ENCODE measurements around the gene DRD1.
A peak's percentile ranks its signal among the peaks of the same experiment; 100 is the strongest.

Gene DRD1

DNA sequence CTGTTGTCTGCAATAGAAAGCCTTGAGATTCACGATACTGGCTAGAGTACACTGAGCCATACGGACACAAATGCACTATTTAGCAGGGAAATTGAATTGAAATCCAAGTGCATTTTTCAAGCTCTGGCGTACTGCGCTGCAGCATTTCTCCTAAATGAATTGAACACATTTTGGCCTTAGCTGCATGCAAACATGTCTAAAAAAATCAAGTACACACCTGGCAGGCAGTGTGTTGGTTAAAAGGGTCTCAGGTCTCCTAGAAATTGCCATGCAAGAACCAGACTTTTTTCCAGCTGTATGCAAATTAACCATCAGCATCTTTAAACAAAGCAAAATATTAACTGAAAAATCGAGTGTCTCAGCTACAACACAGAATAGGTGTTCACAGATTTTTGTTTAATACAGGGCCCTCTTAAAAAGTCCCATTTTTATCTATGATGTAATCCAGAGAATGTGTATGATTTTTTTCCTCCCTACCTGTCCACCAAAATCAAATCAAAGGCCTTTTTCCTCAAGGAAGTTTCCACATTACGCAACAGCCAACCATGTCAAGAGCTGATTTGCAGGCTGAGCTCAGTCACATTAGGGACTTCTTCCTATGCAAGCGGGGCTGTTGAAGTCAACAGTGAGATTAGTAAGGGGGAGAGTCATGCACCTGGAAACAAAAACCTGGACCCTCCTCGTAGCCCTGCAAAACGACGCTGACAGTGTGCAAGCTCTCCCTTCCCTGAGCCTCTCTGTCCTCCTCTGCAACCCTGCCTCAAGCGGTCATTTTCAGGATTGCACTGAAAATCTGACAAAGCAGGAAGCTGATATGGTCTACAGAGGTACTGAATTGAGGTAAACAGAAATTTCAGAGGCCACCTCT, 20.3 kb upstream of the DRD1 start:
- ATAC-seq = peak; percentile 99
- TF ChIP-seq OSR1 (CRISPR knock-in tag; IDR thresholded peaks at IDR 0.05) = no peak
- TF ChIP-seq SNAI2 (CRISPR knock-in tag; IDR thresholded peaks at IDR 0.05) = no peak
- TF ChIP-seq ARNTL (CRISPR knock-in tag; IDR thresholded peaks at IDR 0.05; ENCODE audit: borderline replicate concordance, low read depth) = no peak
- TF ChIP-seq RARB (CRISPR knock-in tag; IDR thresholded peaks at IDR 0.05) = no peak
- TF ChIP-seq, protein P1, sequence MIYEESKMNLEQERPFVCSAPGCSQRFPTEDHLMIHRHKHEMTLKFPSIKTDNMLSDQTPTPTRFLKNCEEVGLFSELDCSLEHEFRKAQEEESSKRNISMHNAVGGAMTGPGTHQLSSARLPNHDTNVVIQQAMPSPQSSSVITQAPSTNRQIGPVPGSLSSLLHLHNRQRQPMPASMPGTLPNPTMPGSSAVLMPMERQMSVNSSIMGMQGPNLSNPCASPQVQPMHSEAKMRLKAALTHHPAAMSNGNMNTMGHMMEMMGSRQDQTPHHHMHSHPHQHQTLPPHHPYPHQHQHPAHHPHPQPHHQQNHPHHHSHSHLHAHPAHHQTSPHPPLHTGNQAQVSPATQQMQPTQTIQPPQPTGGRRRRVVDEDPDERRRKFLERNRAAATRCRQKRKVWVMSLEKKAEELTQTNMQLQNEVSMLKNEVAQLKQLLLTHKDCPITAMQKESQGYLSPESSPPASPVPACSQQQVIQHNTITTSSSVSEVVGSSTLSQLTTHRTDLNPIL (CRISPR knock-in tag; IDR thresholded peaks at IDR 0.05; ENCODE audit: low read depth) = no peak
- no peak for TF ChIP-seq CSRNP3 (CRISPR knock-in tag; IDR thresholded peaks at IDR 0.05)
- no peak for TF ChIP-seq PATZ1 (CRISPR knock-in tag; IDR thresholded peaks at IDR 0.05; ENCODE audit: borderline replicate concordance)
- no peak for TF ChIP-seq GLIS3 (CRISPR knock-in tag; IDR thresholded peaks at IDR 0.05)
- no peak for TF ChIP-seq TOX (CRISPR knock-in tag; IDR thresholded peaks at IDR 0.05; ENCODE audit: borderline replicate concordance)
- no peak for TF ChIP-seq ZNF8 (CRISPR knock-in tag; IDR thresholded peaks at IDR 0.05)
- no peak for TF ChIP-seq ZNF70 (CRISPR knock-in tag; IDR thresholded peaks at IDR 0.05)
- TF ChIP-seq ISL1 (CRISPR knock-in tag; IDR thresholded peaks at IDR 0.05) = no peak
- no peak for TF ChIP-seq TCF4 (CRISPR knock-in tag; IDR thresholded peaks at IDR 0.05; ENCODE audit: borderline replicate concordance)
- no peak for TF ChIP-seq BACH2 (CRISPR knock-in tag; IDR thresholded peaks at IDR 0.05; ENCODE audit: borderline replicate concordance)

DNA sequence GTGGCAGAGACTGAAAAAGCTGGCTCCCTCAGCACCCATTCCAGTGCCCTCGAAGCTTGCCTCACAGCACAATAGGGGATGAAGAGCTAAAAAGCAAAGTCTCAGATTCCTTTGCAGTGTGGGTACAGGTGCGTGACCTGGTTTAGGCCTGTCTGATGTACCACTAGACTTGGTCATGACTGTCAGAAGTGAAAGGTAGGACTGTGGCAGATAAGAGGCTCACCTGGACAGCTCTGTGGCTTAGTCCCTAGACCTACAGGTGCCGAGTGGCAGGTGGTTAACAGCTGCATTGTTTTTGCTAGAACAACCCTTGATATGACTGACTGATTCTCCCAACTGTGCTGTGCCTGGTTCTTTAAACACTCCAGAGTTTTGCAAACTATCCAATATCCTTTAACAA, 19.7 kb upstream of the DRD1 start:
- TF ChIP-seq OSR1 (CRISPR knock-in tag; IDR thresholded peaks at IDR 0.05) = no peak
- TF ChIP-seq, protein P2, sequence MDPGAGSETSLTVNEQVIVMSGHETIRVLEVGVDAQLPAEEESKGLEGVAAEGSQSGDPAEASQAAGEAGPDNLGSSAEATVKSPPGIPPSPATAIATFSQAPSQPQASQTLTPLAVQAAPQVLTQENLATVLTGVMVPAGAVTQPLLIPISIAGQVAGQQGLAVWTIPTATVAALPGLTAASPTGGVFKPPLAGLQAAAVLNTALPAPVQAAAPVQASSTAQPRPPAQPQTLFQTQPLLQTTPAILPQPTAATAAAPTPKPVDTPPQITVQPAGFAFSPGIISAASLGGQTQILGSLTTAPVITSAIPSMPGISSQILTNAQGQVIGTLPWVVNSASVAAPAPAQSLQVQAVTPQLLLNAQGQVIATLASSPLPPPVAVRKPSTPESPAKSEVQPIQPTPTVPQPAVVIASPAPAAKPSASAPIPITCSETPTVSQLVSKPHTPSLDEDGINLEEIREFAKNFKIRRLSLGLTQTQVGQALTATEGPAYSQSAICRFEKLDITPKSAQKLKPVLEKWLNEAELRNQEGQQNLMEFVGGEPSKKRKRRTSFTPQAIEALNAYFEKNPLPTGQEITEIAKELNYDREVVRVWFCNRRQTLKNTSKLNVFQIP (CRISPR knock-in tag; IDR thresholded peaks at IDR 0.05; ENCODE audit: borderline replicate concordance, low read depth) = no peak
- ATAC-seq = no peak

GRCh38 chr5:175461370-175461769, 17.4 kb upstream of the DRD1 start:
- ATAC-seq = no peak
- no peak for TF ChIP-seq OSR1 (CRISPR knock-in tag; IDR thresholded peaks at IDR 0.05)
- no peak for TF ChIP-seq CSDC2 (CRISPR knock-in tag; IDR thresholded peaks at IDR 0.05)
- TF ChIP-seq ESRRG (CRISPR knock-in tag; IDR thresholded peaks at IDR 0.05) = no peak
- no peak for TF ChIP-seq ISL1 (CRISPR knock-in tag; IDR thresholded peaks at IDR 0.05)
- TF ChIP-seq CSRNP3 (CRISPR knock-in tag; IDR thresholded peaks at IDR 0.05) = no peak
- TF ChIP-seq, protein P2 (CRISPR knock-in tag; IDR thresholded peaks at IDR 0.05; ENCODE audit: borderline replicate concordance, low read depth) = no peak
- no peak for TF ChIP-seq TSHZ2 (CRISPR knock-in tag; IDR thresholded peaks at IDR 0.05)
- no peak for TF ChIP-seq TOX (CRISPR knock-in tag; IDR thresholded peaks at IDR 0.05; ENCODE audit: borderline replicate concordance)
